Measurements from ENCODE around the gene YJU2. TPM values are rescaled to one million over a fixed set of nuclear protein-coding genes. Genes with fewer than 3 reads are reported as not detected.
"Not testable (repeated sequence)": the region's sequence is repeated elsewhere in the genome, so short reads cannot be mapped to it uniquely, and the experiment has no call there.

Gene YJU2
- total and polyA plus RNA-seq, 2 experiments from 2014 or later = 28.8 to 33.4 TPM

DNA sequence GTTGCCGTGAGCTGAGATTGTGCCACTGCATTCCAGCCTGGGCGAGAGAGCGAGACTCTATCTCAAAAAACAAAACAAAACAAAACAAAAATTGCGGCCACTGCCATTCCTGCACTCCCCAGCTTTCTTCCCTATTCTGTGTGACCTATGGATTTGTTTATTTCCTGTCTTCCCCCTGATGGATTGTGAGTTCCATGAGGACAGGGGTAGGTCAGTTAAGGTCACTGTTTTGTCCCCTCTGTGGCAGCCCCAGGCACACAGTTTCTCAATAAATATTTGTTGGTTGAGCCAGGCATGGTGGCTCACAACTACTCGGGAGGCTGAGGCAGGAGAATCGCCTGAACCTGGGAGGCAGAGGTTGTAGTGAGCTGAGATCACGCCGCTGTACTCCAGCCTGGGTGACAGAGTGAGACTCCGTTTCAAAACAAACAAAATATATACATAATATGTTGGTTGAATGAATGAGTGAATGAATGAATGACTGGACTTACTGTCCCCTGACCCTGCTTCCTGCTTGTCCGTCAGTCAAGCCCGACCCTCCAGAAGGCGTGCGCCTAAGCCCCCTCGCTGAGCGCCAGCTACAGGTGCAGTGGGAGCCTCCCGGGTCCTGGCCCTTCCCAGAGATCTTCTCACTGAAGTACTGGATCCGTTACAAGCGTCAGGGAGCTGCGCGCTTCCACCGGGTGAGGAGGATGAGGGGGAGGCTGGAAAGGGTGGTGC, 12.6 kb upstream of the YJU2 start:
- Histone ChIP-seq H3K27me3 (ENCODE audit: insufficient read depth) (no peaks in the 10 kb centered on the region), H3K79me2 (replicated peaks; ENCODE audit: insufficient read depth) (no peaks in the 10 kb centered on the region), H3K4me2 (no peak overlapping the region), H3F3A (replicated peaks; ENCODE audit: low read depth) (0 out of 2 replicates have a peak, but pooled peaks cover 3% of the 10 kb centered on the region), H3K9me2 (ENCODE audit: insufficient read depth) (no peaks in the 10 kb centered on the region), H2AFZ (no peak overlapping the region), H3K27ac (ENCODE audit: low read depth) (no peak overlapping the region), H3K36me3 (ENCODE audit: insufficient read depth) (no peaks in the 10 kb centered on the region), H3K4me3 (no peak overlapping the region), H3K4me1 (ENCODE audit: insufficient read depth) (no peaks in the 10 kb centered on the region; the same call in 1 of the 2 replicates), H4K20me1 (replicated peaks; ENCODE audit: insufficient read depth) (no peaks in the 10 kb centered on the region)
- TF ChIP-seq EZH2 (IDR thresholded peaks at IDR 0.05; ENCODE audit: low read depth, unreplicated experiment) (no peak), EZH2phosphoT487 (IDR thresholded peaks at IDR 0.05; ENCODE audit: unreplicated experiment) (no peak), POLR2AphosphoS5 (IDR thresholded peaks at IDR 0.05; ENCODE audit: low read depth) (no peak), ZNF331 (CRISPR knock-in tag; IDR thresholded peaks at IDR 0.05; ENCODE audit: low read depth) (no peak)
- TF ChIP-seq, protein P1, sequence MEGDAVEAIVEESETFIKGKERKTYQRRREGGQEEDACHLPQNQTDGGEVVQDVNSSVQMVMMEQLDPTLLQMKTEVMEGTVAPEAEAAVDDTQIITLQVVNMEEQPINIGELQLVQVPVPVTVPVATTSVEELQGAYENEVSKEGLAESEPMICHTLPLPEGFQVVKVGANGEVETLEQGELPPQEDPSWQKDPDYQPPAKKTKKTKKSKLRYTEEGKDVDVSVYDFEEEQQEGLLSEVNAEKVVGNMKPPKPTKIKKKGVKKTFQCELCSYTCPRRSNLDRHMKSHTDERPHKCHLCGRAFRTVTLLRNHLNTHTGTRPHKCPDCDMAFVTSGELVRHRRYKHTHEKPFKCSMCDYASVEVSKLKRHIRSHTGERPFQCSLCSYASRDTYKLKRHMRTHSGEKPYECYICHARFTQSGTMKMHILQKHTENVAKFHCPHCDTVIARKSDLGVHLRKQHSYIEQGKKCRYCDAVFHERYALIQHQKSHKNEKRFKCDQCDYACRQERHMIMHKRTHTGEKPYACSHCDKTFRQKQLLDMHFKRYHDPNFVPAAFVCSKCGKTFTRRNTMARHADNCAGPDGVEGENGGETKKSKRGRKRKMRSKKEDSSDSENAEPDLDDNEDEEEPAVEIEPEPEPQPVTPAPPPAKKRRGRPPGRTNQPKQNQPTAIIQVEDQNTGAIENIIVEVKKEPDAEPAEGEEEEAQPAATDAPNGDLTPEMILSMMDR (conservative IDR thresholded peaks at IDR 0.05; ENCODE audit: low read depth in 2 of 2) = no peak
- Mint-ChIP-seq H3K27me3 (ENCODE audit: insufficient read depth, low read depth, poor library complexity) (peaks cover 12% of the 10 kb centered on the region), H3K36me3 (ENCODE audit: low read depth) (no peaks in the 10 kb centered on the region), H3K9me3 (no peaks in the 10 kb centered on the region), H3K4me3 (no peak overlapping the region), H3K4me1 (no peaks in the 10 kb centered on the region), H3K27ac (no peak overlapping the region)
- no peak; the same call in 2 of the 3 replicates for ATAC-seq
- no peak for DNase-seq (ENCODE audit: low spot score)

DNA sequence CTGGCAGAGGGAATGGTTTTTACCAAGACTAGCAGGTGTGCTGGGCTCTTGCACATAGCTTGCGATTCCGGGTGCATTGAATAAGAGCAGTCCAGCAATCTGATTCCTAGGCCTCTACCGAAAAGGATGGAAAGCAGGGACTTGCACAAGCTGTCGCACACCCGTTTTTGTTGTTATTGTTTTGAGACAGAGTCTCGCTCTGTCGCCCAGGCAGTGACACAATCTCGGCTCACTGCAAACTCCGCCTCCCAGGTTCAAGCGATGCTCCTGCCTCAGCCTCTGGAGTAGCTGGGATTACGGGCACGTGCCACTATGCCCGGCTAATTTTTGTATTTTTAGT, 12.0 kb upstream of the YJU2 start:
- H3K36me3 Mint-ChIP-seq (ENCODE audit: low read depth) = no peaks in the 10 kb centered on the region
- no peaks in the 10 kb centered on the region for H3K9me2 ChIP-seq (ENCODE audit: insufficient read depth)
- no peak overlapping the region for H3K4me2 ChIP-seq
- H3K27me3 Mint-ChIP-seq (ENCODE audit: insufficient read depth, low read depth, poor library complexity) = peaks cover 12% of the 10 kb centered on the region
- 0 out of 2 replicates have a peak, but pooled peaks cover 3% of the 10 kb centered on the region for H3F3A ChIP-seq (replicated peaks; ENCODE audit: low read depth)
- H3K79me2 ChIP-seq (replicated peaks; ENCODE audit: insufficient read depth) = no peaks in the 10 kb centered on the region
- ATAC-seq = no peak
- no peak overlapping the region for H2AFZ ChIP-seq
- no peak for DNase-seq (ENCODE audit: low spot score)
- no peak overlapping the region for H3K27ac ChIP-seq (ENCODE audit: low read depth)
- H3K4me3 ChIP-seq = no peak overlapping the region
- TF ChIP-seq EZH2 (IDR thresholded peaks at IDR 0.05; ENCODE audit: low read depth, unreplicated experiment) (no peak), CREB1 (CRISPR knock-in tag; IDR thresholded peaks at IDR 0.05; ENCODE audit: low read depth) (no peak), POLR2AphosphoS5 (IDR thresholded peaks at IDR 0.05; ENCODE audit: low read depth) (no peak), NANOG (IDR thresholded peaks at IDR 0.05; ENCODE audit: borderline replicate concordance) (no peak), ZNF331 (CRISPR knock-in tag; IDR thresholded peaks at IDR 0.05; ENCODE audit: low read depth) (no peak), ZNF114 (CRISPR knock-in tag; IDR thresholded peaks at IDR 0.05) (no peak)
- TF ChIP-seq, protein P2, sequence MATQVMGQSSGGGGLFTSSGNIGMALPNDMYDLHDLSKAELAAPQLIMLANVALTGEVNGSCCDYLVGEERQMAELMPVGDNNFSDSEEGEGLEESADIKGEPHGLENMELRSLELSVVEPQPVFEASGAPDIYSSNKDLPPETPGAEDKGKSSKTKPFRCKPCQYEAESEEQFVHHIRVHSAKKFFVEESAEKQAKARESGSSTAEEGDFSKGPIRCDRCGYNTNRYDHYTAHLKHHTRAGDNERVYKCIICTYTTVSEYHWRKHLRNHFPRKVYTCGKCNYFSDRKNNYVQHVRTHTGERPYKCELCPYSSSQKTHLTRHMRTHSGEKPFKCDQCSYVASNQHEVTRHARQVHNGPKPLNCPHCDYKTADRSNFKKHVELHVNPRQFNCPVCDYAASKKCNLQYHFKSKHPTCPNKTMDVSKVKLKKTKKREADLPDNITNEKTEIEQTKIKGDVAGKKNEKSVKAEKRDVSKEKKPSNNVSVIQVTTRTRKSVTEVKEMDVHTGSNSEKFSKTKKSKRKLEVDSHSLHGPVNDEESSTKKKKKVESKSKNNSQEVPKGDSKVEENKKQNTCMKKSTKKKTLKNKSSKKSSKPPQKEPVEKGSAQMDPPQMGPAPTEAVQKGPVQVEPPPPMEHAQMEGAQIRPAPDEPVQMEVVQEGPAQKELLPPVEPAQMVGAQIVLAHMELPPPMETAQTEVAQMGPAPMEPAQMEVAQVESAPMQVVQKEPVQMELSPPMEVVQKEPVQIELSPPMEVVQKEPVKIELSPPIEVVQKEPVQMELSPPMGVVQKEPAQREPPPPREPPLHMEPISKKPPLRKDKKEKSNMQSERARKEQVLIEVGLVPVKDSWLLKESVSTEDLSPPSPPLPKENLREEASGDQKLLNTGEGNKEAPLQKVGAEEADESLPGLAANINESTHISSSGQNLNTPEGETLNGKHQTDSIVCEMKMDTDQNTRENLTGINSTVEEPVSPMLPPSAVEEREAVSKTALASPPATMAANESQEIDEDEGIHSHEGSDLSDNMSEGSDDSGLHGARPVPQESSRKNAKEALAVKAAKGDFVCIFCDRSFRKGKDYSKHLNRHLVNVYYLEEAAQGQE (IDR thresholded peaks at IDR 0.05; ENCODE audit: unreplicated experiment) = no peak
- TF ChIP-seq, protein P3, sequence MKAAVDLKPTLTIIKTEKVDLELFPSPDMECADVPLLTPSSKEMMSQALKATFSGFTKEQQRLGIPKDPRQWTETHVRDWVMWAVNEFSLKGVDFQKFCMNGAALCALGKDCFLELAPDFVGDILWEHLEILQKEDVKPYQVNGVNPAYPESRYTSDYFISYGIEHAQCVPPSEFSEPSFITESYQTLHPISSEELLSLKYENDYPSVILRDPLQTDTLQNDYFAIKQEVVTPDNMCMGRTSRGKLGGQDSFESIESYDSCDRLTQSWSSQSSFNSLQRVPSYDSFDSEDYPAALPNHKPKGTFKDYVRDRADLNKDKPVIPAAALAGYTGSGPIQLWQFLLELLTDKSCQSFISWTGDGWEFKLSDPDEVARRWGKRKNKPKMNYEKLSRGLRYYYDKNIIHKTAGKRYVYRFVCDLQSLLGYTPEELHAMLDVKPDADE (IDR thresholded peaks at IDR 0.05) = no peak
- TF ChIP-seq, protein P1 (conservative IDR thresholded peaks at IDR 0.05; ENCODE audit: low read depth in 2 of 2) = no peak
- H3K36me3 ChIP-seq (ENCODE audit: insufficient read depth) = no peaks in the 10 kb centered on the region
- H3K4me1 Mint-ChIP-seq = no peaks in the 10 kb centered on the region
- no peaks in the 10 kb centered on the region for H4K20me1 ChIP-seq (replicated peaks; ENCODE audit: insufficient read depth)
- H3K4me3 Mint-ChIP-seq = no peak overlapping the region
- no peaks in the 10 kb centered on the region for H3K9me3 Mint-ChIP-seq
- H3K27me3 ChIP-seq (ENCODE audit: insufficient read depth) = no peaks in the 10 kb centered on the region
- H3K27ac Mint-ChIP-seq = no peak overlapping the region
- H3K4me1 ChIP-seq (ENCODE audit: insufficient read depth) = no peaks in the 10 kb centered on the region

DNA sequence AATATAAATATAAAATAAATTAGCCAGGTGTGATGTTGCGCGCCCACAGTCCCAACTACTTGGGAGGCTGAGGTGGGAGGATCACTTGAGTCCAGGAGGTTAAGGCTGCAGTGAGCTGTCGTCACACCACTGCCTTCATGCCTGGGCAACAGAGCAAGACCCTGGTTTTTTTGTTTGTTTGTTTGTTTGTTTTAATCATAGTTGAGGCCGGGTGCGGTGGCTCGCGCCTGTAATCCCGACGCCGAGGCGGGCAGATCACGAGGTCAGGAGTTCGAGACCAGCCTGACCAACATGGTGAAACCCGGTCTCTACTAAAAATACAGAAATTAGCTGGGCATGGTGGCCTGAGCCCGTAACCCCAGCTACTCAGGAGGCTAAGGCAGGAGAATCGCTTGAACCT, 9.4 kb upstream of the YJU2 start:
- H4K20me1 ChIP-seq (replicated peaks; ENCODE audit: insufficient read depth); ATAC-seq; H2AFZ ChIP-seq; H3K27me3 ChIP-seq (ENCODE audit: insufficient read depth); H3K4me3 Mint-ChIP-seq; H3K4me1 ChIP-seq (ENCODE audit: insufficient read depth); H3K4me2 ChIP-seq; H3K4me3 ChIP-seq; H3K9me2 ChIP-seq (ENCODE audit: insufficient read depth); H3K79me2 ChIP-seq (replicated peaks; ENCODE audit: insufficient read depth); H3K36me3 Mint-ChIP-seq (ENCODE audit: low read depth); H3K36me3 ChIP-seq (ENCODE audit: insufficient read depth); H3K9me3 Mint-ChIP-seq; H3K27ac Mint-ChIP-seq; H3K4me1 Mint-ChIP-seq; DNase-seq (ENCODE audit: low spot score); H3F3A ChIP-seq (replicated peaks; ENCODE audit: low read depth); H3K27ac ChIP-seq (ENCODE audit: low read depth): not testable (repeated sequence)
- peaks cover 15% of the 10 kb centered on the region for H3K27me3 Mint-ChIP-seq (ENCODE audit: insufficient read depth, low read depth, poor library complexity)
